Liver (tissue), 9 donors: ENCODE results near the gene CTBS. TPM values are rescaled to one million over a fixed set of nuclear protein-coding genes. Genes with fewer than 3 reads are reported as not detected.
"Not testable (repeated sequence)": the region's sequence is repeated elsewhere in the genome, so short reads cannot be mapped to it uniquely, and the experiment has no call there.

Source experiments
- DNase-seq: peaks from one replicate; pipeline ENCODE4 v3.0.0-alpha.2; 2017; ENCODE audit warnings: low spot score
- H3K27ac ChIP-seq, 2 donors: one replicate each; pipeline ENCODE4 v1.7.0; 2013; ENCODE audit warnings: inconsistent platforms in 2 of 2, low read length in 2 of 2, control low read depth in 1 of 2, low read depth in 1 of 2, mild to moderate bottlenecking in 1 of 2
- H3K27me3 ChIP-seq, 4 donors: one replicate each; pipeline versions ENCODE4 v1.6.1 to v1.7.0; 2013; ENCODE audit warnings: low read length in 3 of 4, inconsistent platforms in 1 of 4, mild to moderate bottlenecking in 1 of 4, moderate library complexity in 1 of 4; ENCODE audit not compliant: control insufficient read depth in 4 of 4, insufficient read depth in 4 of 4
- H3K36me3 ChIP-seq, 4 donors: one replicate each; pipeline versions ENCODE4 v1.6.1 to v1.7.0; 2013; ENCODE audit warnings: low read length in 3 of 4, mild to moderate bottlenecking in 3 of 4, low read depth in 1 of 4, moderate library complexity in 1 of 4; ENCODE audit not compliant: control insufficient read depth in 4 of 4, insufficient read depth in 3 of 4
- H3K4me1 ChIP-seq, 4 donors: one replicate each; pipeline versions ENCODE4 v1.6.1 to v1.7.0; 2013; ENCODE audit warnings: low read length in 3 of 4, mild to moderate bottlenecking in 3 of 4, moderate library complexity in 1 of 4; ENCODE audit not compliant: control insufficient read depth in 4 of 4, insufficient read depth in 4 of 4
- H3K4me3 ChIP-seq, 3 donors: one replicate each; pipeline versions ENCODE4 v1.6.1 to v1.7.0; 2013; ENCODE audit warnings: low read length in 3 of 3, control low read depth in 1 of 3, low read depth in 1 of 3, mild to moderate bottlenecking in 1 of 3
- H3K9ac ChIP-seq, 2 donors: one replicate each; pipeline ENCODE4 v1.7.0; 2013; ENCODE audit warnings: low read length in 2 of 2, mild to moderate bottlenecking in 2 of 2, moderate library complexity in 2 of 2, control low read depth in 1 of 2, low read depth in 1 of 2
- H3K9me3 ChIP-seq, 4 donors: one replicate each; pipeline versions ENCODE4 v1.6.1 to v1.7.0; 2013; ENCODE audit warnings: low read length in 3 of 4; ENCODE audit not compliant: control insufficient read depth in 4 of 4
- EGR1 ChIP-seq, 2 donors: IDR thresholded peaks; 2 replicates each; pipeline ENCODE4 v1.6.1; 2016 to 2018; ENCODE audit warnings: antibody characterized with exemption in 2 of 2, low read depth in 2 of 2
- FOXA1 ChIP-seq: IDR thresholded peaks from 2 replicates; pipeline ENCODE4 v1.6.1; 2016; ENCODE audit warnings: antibody characterized with exemption
- FOXA2 ChIP-seq: IDR thresholded peaks from 2 replicates; pipeline ENCODE4 v1.6.1; 2016; ENCODE audit warnings: antibody characterized with exemption
- GABPA ChIP-seq, 2 donors: IDR thresholded peaks in 1 of 2; conservative IDR thresholded peaks in 1 of 2; 2 replicates each; pipeline ENCODE4 v1.6.1; 2016; ENCODE audit warnings: antibody characterized with exemption in 2 of 2, mild to moderate bottlenecking in 1 of 2, moderate library complexity in 1 of 2
- HNF4A ChIP-seq, 2 donors: conservative IDR thresholded peaks; 2 replicates each; pipeline ENCODE4 v1.6.1; 2016; ENCODE audit warnings: antibody characterized with exemption in 2 of 2, mild to moderate bottlenecking in 2 of 2
- HNF4G ChIP-seq: IDR thresholded peaks from 2 replicates; pipeline ENCODE4 v1.6.1; 2016; ENCODE audit warnings: antibody characterized with exemption
- JUND ChIP-seq, 2 donors: IDR thresholded peaks; 2 replicates each; pipeline ENCODE4 v1.6.1; 2016; ENCODE audit warnings: antibody characterized with exemption in 2 of 2
- RAD21 ChIP-seq, 2 donors: IDR thresholded peaks; 2 replicates each; pipeline ENCODE4 v1.6.1; 2016; ENCODE audit warnings: antibody characterized with exemption in 2 of 2, mild to moderate bottlenecking in 2 of 2
- RXRA ChIP-seq, 2 donors: IDR thresholded peaks; 2 replicates each; pipeline ENCODE4 v1.6.1; 2017 to 2018; ENCODE audit warnings: antibody characterized with exemption in 2 of 2, mild to moderate bottlenecking in 1 of 2
- SP1 ChIP-seq: IDR thresholded peaks from 2 replicates; pipeline ENCODE4 v1.6.1; 2018; ENCODE audit warnings: antibody characterized with exemption, mild to moderate bottlenecking
- TAF1 ChIP-seq: conservative IDR thresholded peaks from 2 replicates; pipeline ENCODE4 v1.6.1; 2016; ENCODE audit warnings: antibody characterized with exemption, mild to moderate bottlenecking
- YY1 ChIP-seq: IDR thresholded peaks from 2 replicates; pipeline ENCODE4 v1.6.1; 2016; ENCODE audit warnings: antibody characterized with exemption, mild to moderate bottlenecking
- WGBS: extraction: QIAGEN DNeasy Blood & Tissue Kit; methylation state at CpG from one replicate; pipeline ENCODE4 v1.1.7; 2013; 5-methylcytosine and 5-hydroxymethylcytosine counted together
- polyA plus RNA-seq, 2 donors: library from polyadenylated mRNA; stranded (reverse) in 1 of 2; unstranded in 1 of 2; fragments of 200-250 nt in 1 of 2; fragments of >200 nt in 1 of 2; fragmentation: Nextera tagmentation in 1 of 2; extraction: Ambion mirVana in 1 of 2; gene quantifications; one replicate each; pipeline versions ENCODE4 v1.2.1 to v1.2.3, GENCODE V29; 2013 to 2015
- total RNA-seq, 2 donors: library from RNA; depleted of rRNA; stranded (reverse); fragments of >200 nt; gene quantifications; one replicate each; pipeline ENCODE4 v1.2.3, GENCODE V29; 2014
- TF ChIP-seq, protein P1 (sequence below): IDR thresholded peaks from 2 replicates; pipeline ENCODE4 v1.6.1; 2016; ENCODE audit warnings: antibody characterized with exemption
- TF ChIP-seq, protein P2 (sequence below): IDR thresholded peaks from 2 replicates; pipeline ENCODE4 v1.6.1; 2016; ENCODE audit warnings: antibody characterized with exemption
- TF ChIP-seq, protein P3 (sequence below): IDR thresholded peaks from 2 replicates; pipeline ENCODE4 v1.6.1; 2016; ENCODE audit warnings: antibody characterized with exemption, mild to moderate bottlenecking
- TF ChIP-seq, protein P4 (sequence below): IDR thresholded peaks from 2 replicates; pipeline ENCODE4 v1.6.1; 2016; ENCODE audit warnings: antibody characterized with exemption
- donor health status: healthy.
- donor health status: healthy.
- donor health status: healthy.
- donor health status: healthy.
- donor health status: healthy.

Gene CTBS
- total and polyA plus RNA-seq, 4 donors = 8.5 to 26.9 (median 19.9) TPM

DNA sequence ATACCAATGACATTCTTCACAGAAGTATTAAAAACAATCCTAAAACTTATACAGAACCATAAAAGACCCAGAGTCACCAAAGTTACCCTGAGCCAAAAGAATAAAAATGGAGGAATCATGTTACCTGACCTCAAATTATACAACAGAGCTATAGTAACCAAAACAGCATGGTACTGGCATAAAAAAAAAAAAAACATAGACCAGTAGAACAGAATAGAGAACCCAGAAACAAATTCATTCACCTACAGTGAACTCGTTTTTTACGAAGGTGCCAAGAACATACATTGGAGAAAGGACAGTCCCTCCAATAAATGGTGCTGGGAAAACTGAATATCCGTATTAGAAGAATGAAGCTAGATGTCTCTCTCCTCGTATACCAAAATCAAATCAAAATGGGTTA, 65.2 kb downstream of the CTBS start (continued):
- TF ChIP-seq, protein P1, sequence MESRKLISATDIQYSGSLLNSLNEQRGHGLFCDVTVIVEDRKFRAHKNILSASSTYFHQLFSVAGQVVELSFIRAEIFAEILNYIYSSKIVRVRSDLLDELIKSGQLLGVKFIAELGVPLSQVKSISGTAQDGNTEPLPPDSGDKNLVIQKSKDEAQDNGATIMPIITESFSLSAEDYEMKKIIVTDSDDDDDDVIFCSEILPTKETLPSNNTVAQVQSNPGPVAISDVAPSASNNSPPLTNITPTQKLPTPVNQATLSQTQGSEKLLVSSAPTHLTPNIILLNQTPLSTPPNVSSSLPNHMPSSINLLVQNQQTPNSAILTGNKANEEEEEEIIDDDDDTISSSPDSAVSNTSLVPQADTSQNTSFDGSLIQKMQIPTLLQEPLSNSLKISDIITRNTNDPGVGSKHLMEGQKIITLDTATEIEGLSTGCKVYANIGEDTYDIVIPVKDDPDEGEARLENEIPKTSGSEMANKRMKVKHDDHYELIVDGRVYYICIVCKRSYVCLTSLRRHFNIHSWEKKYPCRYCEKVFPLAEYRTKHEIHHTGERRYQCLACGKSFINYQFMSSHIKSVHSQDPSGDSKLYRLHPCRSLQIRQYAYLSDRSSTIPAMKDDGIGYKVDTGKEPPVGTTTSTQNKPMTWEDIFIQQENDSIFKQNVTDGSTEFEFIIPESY = no peak
- TF ChIP-seq FOXA2 = no peak

DNA sequence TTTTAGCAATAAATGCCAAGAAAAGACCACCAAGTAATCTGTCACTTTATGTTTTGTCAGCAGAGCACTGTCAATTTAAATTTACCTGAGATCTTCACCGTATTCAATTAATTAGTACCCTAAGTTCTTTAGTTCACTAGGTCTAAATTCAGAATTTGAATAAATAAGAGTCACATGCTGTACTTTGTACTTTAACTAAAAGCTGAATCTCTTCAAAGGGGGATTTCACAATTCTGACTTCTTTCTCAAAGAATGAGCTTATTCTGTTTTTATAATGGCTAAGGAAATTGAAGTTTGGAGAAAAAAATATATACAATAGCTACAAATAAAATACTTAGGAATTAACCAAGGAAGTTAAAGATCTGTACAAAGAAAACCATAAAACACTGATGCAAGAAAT, 65.7 kb downstream of the CTBS start:
- 37% methylated on average over 1 of the region's 1 CpG for WGBS
- no peak for DNase-seq
- Histone ChIP-seq H3K27ac (no peak overlapping the region), H3K4me3 (no peak overlapping the region), H3K36me3 (no peaks in the 10 kb centered on the region), H3K4me1 (peaks cover 0 to 22% (median 10%) of the 10 kb centered on the region in 4 donors), H3K9ac (no peak overlapping the region), H3K9me3 (no peaks in the 10 kb centered on the region), H3K27me3 (no peaks in the 10 kb centered on the region)
- TF ChIP-seq HNF4A (conservative IDR thresholded peaks at IDR 0.05) = peak; percentile 70 to 71
- peak in 1 of 2 donors; percentile 19 for TF ChIP-seq RXRA (IDR thresholded peaks at IDR 0.05)
- no peak for TF ChIP-seq TAF1
- TF ChIP-seq HNF4G = no peak

DNA sequence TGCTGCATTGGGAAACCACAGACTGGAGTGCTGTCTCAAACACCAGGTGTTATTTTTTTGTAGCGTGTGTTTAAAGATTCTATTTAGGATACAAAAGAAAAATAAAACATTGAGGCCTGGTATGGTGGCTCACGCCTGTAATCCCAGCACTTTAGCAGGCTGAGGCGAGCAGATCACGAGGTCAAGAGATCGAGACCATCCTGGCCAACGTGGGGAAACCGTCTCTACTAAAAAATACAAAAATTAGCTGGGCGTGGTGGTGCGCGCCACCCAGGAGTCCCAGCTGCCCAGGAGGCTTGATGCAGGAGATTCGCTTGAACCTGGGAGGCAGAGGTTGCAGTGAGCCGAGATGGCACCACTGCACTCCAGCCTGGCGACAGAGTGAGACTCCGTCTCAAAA, 66.4 kb downstream of the CTBS start:
- not testable (repeated sequence) for H3K4me3 ChIP-seq, DNase-seq, H3K36me3 ChIP-seq, H3K27me3 ChIP-seq, H3K9me3 ChIP-seq, H3K27ac ChIP-seq, H3K9ac ChIP-seq
- peaks cover under 1 to 28% (median 13%) of the 10 kb centered on the region in 4 donors for H3K4me1 ChIP-seq
- WGBS = 96% methylated on average over 14 of the region's 14 CpGs

DNA sequence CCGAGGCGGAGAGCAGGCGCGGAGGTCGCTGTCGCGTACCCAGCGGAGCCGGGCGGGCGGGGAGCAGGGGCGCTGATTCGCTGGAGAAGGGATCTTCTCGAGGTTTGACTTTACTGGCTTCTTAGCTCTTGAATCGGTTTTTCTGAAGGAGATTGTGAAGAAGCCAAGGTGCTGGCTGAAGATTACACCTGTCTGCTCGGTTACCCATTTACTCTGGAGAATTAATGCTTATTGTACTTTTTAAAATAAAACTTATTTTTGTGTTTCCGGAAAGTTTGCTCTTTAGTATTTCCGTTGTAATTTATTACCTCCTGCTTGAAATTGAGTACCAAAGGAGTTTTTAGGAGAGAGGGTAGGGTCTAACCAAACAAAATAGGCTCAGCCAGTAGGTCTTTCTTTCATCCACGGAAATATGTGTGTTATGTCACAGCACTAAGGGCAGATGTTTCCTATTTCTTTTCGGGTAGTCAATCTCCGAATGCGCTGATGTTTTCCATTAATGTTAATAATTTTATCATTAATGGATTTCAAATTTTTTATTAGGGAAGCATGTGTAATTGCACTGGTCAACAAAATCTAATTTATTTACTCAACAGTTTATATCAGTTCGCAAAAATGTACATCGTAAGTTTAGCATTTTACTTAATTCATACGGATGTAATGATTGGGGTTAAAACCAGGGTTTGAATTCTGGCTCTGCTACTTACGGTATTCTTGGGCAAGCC, 67.3 kb downstream of the CTBS start:
- peak overlapping the region; percentile 44 to 97 for H3K9ac ChIP-seq
- WGBS = 10% methylated on average over 26 of the region's 26 CpGs
- peaks cover 1 to 38% (median 18%) of the 10 kb centered on the region in 4 donors for H3K4me1 ChIP-seq
- DNase-seq = no peak
- H3K27ac ChIP-seq = peak overlapping the region; percentile 99 to 100
- H3K27me3 ChIP-seq = no peaks in the 10 kb centered on the region
- H3K36me3 ChIP-seq = peaks cover 0 to 1% (median 0%) of the 10 kb centered on the region in 4 donors
- H3K9me3 ChIP-seq = no peaks in the 10 kb centered on the region
- peak overlapping the region; percentile 79 to 98 (median 92) for H3K4me3 ChIP-seq
- no peak for TF ChIP-seq YY1
- TF ChIP-seq, protein P2, sequence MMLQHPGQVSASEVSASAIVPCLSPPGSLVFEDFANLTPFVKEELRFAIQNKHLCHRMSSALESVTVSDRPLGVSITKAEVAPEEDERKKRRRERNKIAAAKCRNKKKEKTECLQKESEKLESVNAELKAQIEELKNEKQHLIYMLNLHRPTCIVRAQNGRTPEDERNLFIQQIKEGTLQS = no peak
- TF ChIP-seq TAF1 = no peak
- TF ChIP-seq RXRA (IDR thresholded peaks at IDR 0.05) = no peak
- TF ChIP-seq, protein P1 = no peak
- no peak for TF ChIP-seq FOXA2
- no peak for TF ChIP-seq JUND (IDR thresholded peaks at IDR 0.05)
- TF ChIP-seq, protein P3, sequence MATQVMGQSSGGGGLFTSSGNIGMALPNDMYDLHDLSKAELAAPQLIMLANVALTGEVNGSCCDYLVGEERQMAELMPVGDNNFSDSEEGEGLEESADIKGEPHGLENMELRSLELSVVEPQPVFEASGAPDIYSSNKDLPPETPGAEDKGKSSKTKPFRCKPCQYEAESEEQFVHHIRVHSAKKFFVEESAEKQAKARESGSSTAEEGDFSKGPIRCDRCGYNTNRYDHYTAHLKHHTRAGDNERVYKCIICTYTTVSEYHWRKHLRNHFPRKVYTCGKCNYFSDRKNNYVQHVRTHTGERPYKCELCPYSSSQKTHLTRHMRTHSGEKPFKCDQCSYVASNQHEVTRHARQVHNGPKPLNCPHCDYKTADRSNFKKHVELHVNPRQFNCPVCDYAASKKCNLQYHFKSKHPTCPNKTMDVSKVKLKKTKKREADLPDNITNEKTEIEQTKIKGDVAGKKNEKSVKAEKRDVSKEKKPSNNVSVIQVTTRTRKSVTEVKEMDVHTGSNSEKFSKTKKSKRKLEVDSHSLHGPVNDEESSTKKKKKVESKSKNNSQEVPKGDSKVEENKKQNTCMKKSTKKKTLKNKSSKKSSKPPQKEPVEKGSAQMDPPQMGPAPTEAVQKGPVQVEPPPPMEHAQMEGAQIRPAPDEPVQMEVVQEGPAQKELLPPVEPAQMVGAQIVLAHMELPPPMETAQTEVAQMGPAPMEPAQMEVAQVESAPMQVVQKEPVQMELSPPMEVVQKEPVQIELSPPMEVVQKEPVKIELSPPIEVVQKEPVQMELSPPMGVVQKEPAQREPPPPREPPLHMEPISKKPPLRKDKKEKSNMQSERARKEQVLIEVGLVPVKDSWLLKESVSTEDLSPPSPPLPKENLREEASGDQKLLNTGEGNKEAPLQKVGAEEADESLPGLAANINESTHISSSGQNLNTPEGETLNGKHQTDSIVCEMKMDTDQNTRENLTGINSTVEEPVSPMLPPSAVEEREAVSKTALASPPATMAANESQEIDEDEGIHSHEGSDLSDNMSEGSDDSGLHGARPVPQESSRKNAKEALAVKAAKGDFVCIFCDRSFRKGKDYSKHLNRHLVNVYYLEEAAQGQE = no peak
- no peak for TF ChIP-seq EGR1 (IDR thresholded peaks at IDR 0.05; ENCODE audit: low read depth in 2 of 2)
- no peak for TF ChIP-seq HNF4A (conservative IDR thresholded peaks at IDR 0.05)
- TF ChIP-seq SP1 = no peak
- TF ChIP-seq, protein P4, sequence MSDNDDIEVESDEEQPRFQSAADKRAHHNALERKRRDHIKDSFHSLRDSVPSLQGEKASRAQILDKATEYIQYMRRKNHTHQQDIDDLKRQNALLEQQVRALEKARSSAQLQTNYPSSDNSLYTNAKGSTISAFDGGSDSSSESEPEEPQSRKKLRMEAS = no peak
- TF ChIP-seq RAD21 (IDR thresholded peaks at IDR 0.05) = no peak
- no peak for TF ChIP-seq GABPA (IDR thresholded peaks at IDR 0.05 in 1 of 2, conservative IDR thresholded peaks at IDR 0.05 in 1 of 2)
- no peak for TF ChIP-seq FOXA1
